Fibroblast of lung (primary cell): ENCODE results near the gene DCTN4.

Source experiments
- EZH2 ChIP-seq: IDR thresholded peaks from 2 replicates; pipeline ENCODE4 v1.5.1; 2012; ENCODE audit warnings: low read length, control low read depth, mild to moderate bottlenecking; ENCODE audit errors: missing control alignments
- TF ChIP-seq, protein P1 (sequence below), 2 donors: IDR thresholded peaks in 1 of 2; conservative IDR thresholded peaks in 1 of 2; 1 replicate in 1 of 2; 2 replicates in 1 of 2; pipeline ENCODE4 v1.5.1; 2011 to 2012; ENCODE audit warnings: low read length in 2 of 2, control low read depth in 1 of 2, inconsistent platforms in 1 of 2, low read depth in 1 of 2, mild to moderate bottlenecking in 1 of 2

GRCh38 chr5:150780187-150780692, 21.4 kb upstream of the DCTN4 start:
- no peak for TF ChIP-seq EZH2
- TF ChIP-seq, protein P1, sequence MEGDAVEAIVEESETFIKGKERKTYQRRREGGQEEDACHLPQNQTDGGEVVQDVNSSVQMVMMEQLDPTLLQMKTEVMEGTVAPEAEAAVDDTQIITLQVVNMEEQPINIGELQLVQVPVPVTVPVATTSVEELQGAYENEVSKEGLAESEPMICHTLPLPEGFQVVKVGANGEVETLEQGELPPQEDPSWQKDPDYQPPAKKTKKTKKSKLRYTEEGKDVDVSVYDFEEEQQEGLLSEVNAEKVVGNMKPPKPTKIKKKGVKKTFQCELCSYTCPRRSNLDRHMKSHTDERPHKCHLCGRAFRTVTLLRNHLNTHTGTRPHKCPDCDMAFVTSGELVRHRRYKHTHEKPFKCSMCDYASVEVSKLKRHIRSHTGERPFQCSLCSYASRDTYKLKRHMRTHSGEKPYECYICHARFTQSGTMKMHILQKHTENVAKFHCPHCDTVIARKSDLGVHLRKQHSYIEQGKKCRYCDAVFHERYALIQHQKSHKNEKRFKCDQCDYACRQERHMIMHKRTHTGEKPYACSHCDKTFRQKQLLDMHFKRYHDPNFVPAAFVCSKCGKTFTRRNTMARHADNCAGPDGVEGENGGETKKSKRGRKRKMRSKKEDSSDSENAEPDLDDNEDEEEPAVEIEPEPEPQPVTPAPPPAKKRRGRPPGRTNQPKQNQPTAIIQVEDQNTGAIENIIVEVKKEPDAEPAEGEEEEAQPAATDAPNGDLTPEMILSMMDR (conservative IDR thresholded peaks at IDR 0.05 in 1 of 2, IDR thresholded peaks at IDR 0.05 in 1 of 2; ENCODE audit: low read depth in 1 of 2, low read length in 2 of 2): no peak
